Hepatocyte (in vitro differentiated cells): ENCODE results near the gene FAU.

Source experiments
- CTCF ChIP-seq: fragments of 200-600 bp; sonication (generic); IDR thresholded peaks from 2 replicates; pipeline ENCODE4 v1.5.1; 2016; ENCODE audit warnings: antibody characterized with exemption, mild to moderate bottlenecking; ENCODE audit not compliant: poor library complexity
- EZH2 ChIP-seq: fragments of 200-600 bp; sonication (generic); IDR thresholded peaks from 2 replicates; pipeline ENCODE4 v1.6.1; 2016; ENCODE audit warnings: antibody characterized with exemption, mild to moderate bottlenecking, borderline replicate concordance
- EZH2phosphoT487 ChIP-seq: fragments of 200-600 bp; sonication (generic); IDR thresholded peaks from one replicate; pipeline ENCODE4 v1.6.1; 2018; ENCODE audit warnings: antibody characterized with exemption, mild to moderate bottlenecking, low read depth, moderate library complexity; ENCODE audit not compliant: unreplicated experiment, severe bottlenecking

GRCh38 chr11:65100674-65101350 is 21.1 kb downstream of the FAU start:
- TF ChIP-seq CTCF, result no peak
- TF ChIP-seq EZH2, result no peak
- no peak for TF ChIP-seq EZH2phosphoT487
